DMS114 treated with DMSO at 0.1 percent for 48 hours (cell line): ENCODE measurements around the gene CDH4.

Source experiments
- DNase-seq: peaks from one replicate; lab custom pipeline; 2025; ENCODE audit not compliant: unreplicated experiment; lab: John Stamatoyannopoulos, UW

CDH4 gene

DNA sequence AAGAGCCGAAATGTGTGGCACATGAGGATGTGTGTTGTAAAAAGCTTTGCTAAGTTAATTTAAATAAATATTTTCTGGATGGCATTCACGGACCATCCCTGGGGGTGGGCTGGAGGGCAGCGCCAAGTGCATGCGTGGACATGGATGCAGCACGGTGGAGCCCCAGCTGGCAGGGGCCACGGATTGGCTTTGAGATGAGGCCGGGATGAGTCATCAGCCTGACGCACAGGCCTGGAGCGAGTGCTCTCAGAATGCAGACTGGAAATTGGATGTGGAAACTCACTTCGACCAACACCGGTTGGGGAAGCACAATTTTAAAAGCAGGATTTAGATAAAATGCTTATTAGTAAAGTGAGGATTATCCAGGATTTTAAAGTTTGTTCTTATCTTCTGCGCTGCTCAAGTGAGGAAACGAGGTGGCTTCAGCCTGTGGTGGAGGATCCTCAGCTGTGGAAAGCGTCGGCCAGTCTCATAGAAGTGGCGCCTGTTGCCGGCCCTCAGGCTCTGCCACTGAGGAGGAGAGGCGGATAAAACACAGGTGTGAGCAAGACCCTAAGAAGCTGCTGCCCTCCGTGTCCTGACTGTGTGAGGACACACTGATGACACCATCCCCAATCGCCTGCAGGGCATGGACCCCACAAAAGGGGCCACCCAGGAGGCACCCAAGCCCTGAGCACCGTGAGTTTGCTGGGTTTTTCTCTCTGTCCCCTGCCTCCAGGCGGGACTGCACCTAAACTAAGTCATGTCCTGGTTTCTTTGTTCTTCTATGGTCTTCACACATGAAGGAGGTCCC, 279.7 kb downstream of the CDH4 start:
- no peak for DNase-seq

DNA sequence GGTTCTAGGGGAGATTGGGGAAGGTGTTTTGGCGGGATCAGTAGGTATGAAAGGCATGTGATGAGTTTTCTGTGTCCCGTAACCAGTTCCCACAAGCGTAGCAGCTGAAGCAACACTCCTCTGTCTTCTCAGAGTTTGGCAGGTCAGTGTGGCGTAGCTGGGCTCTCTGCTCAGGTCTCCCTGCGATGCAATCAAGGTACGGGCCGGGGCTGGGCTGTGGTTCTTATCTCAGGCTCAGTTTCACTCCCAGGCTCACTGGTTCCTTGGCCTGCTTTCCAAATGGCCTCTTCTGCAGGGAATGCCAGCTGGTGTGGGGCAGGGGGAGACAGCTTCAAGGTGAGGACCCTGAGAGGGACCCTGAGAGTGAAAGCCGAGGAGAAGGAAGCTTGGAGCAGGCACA, 280.7 kb downstream of the CDH4 start:
- DNase-seq = no peak

- DNase-seq = no peak
Measured at GRCh38 chr20:61533231-61533631, 281.2 kb downstream of the CDH4 start.

DNA sequence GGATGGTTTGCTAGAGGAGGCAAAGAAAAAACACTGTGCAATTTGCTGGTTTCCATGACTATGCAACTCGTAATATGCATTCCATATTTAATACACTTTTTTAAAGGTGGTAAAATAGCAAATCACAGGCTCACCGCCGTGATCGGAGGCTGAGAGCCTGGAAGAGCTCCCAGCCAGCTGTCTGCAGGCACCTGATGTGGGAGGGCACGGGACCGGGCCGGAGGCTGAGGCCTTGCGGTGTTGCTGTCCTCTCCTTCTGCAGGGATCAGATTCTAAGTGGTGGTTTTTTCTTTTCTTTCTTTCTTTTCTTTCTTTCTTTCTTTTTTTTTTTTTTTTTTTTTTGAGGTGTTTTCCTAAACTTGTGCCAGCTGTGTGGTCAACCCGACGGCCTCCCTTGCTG, 282.3 kb downstream of the CDH4 start:
- no peak for DNase-seq

DNA sequence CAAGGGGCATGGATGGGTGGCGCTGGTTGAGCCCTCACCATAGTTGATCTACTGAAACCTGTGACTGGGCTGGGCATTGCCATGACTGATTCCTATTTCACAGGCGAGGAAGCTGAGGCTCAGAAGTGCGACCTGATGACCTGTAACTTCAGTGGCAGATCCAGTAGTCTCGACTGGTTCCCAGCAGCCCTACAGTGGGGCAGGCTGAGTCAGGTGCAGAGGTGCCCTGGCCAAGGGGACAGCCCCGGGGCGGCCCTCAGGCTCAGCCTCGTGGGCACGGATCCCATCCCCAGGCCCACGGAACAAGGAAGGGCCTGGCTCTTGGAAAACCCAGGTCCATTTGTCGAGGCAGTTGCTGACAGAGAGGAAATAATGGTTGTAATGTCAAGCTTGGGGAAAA, 283.0 kb downstream of the CDH4 start:
- DNase-seq = no peak

DNA sequence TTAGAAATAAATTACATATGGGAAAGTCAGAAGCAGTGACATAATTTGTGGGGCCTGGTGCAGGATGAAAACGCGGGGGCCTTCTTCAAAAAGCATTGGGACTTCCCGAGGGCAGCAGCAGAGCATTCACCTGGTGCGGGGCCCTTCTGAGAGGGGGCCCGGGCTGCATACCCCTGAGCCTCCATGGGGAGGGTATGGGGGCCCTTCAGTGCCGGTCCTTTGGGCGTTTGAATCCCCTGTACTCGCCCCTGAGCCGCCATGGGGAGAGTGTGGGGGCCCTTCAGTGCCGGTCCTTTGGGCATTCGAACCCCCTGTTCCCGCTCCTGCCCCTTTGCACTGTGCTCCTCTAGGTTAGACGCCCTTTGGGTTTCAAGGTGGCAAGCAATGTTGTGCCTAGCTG, 283.5 kb downstream of the CDH4 start:
- no peak for DNase-seq

- no peak for DNase-seq
Measured at GRCh38 chr20:61535956-61536355, 283.9 kb downstream of the CDH4 start.

DNA sequence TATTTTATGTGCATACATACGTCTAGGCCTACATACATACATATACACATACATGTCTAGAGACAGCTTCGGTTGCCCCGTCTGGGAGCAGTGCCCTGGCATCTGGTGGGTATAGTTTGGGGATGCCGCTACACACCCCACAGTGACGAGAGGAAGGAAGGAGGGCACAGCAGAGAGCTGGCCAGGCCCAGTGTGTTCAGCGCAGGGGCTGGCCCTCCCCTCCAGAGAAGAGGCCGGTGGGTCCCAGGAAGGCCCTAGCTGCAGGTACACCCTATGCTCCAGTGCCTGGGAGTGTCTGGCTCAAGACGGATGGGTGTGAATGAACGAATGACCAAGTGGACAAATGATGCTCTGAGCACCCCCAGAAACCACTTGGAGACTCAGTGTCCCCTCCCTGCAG, 284.6 kb downstream of the CDH4 start:
- no peak for DNase-seq

- no peak for DNase-seq
Measured at GRCh38 chr20:61537239-61538182, 285.4 kb downstream of the CDH4 start.

GRCh38 chr20:61538183-61538942, 286.3 kb downstream of the CDH4 start:
- DNase-seq = no peak

GRCh38 chr20:61538943-61539265, 286.8 kb downstream of the CDH4 start:
- DNase-seq = no peak

DNA sequence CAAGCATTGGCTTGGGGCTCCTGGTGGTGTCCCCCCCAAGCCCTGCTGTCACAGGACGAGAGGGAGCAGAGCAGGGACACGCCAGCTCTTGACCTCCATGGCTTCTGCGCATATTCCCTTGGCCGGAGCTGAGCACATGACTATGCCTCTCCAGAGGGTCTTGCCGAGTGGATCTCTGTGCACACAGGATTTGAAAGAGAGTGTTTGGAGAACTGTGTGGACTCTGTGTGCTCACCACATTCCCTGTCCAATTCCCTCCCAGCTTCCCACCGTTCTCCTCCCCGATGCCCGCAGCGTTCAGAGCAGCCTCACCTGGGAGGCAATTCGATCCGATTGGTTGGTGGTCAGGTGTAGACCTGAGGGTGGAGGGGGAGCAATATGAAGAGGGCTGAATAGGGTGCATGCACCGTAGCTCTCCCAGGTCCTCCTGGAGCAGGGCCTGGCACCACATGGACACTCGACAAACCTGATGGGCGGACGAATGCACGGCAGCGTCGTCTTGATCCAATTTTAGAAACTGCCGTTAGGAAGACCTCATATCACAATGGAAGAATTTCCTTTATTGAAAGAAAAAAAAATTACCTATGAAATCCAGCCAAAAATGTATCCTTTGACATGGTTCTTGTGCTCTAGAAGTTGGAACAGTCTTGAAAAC, 287.8 kb downstream of the CDH4 start:
- no peak for DNase-seq

DNA sequence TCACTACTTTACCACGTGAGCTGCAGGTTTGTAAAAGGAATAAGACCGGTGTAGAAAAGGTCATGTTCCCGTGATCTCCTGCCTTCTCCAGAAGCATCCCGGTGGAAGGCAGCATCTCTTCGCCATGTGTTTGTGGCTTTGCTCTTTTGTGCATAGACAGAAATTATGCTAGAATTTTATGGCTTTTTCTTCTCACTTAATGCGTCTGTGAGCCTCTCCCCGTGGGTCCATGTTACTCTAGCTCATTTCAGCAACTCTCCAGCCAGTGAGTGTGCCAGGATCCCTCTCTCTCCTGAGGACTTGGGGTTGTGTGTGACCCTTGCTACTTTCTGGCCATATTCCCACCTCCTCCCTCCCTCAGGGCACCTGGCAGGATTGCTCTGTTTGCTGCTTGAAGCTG, 289.5 kb downstream of the CDH4 start:
- DNase-seq = no peak

DNA sequence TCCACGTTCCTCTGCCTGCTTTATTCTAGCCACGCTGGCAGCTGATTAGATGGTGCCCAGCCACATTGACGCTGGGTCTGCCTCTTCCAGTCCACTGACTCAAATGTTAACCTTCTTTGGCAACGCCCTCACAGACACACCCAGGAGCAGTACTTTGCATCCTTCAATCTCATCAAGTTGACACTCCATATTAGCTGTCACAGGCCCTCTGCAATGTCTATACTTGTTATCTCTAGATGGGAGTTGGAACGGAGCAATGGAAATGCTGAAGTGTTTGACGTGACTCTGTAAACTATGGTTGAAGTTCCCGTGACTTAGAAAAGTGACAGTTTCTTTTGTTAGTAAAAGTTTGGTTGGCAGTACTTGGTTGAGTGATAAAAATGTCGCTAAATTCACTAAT, 291.0 kb downstream of the CDH4 start:
- DNase-seq = no peak

DNA sequence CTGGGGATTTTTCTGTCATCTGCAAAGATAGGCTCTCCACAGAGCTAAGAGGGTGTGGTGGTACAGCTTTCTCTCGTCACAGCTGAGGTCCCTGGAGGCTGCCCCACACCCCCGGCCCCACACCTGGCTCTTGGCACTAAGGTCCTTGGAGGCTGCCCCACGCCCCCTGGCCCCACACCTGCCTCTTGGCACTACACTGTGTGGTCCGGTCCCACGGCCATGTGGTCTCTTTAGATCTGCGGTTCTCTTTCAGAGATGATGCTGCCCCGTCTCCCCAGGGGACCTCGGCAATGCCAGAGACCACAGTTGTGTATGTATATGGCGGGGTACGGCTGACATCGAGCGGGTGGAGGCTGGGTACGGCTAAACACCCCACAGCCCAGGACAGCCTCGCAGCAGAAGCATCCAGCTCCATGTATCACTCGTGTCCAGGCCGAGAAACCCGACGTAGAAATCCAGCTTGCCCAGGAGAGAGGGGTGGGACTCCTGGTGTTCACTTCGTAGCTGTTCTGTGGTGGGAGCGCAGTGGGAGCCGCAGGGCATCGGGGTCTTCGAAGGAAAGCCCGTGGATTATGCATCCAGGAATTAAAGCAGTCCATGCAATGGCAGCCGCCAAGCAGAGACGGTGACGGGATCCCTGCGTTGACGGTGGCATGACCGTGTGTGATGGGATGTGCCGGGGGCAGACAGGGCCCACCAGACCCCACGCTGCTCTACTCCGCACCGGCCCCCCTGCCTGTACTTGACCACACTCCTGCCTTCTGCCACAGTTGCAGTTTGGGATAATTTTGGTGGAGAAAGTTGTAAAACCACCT, 292.1 kb downstream of the CDH4 start:
- no peak for DNase-seq

GRCh38 chr20:61544910-61545889, 293.1 kb downstream of the CDH4 start:
- no peak for DNase-seq

DNA sequence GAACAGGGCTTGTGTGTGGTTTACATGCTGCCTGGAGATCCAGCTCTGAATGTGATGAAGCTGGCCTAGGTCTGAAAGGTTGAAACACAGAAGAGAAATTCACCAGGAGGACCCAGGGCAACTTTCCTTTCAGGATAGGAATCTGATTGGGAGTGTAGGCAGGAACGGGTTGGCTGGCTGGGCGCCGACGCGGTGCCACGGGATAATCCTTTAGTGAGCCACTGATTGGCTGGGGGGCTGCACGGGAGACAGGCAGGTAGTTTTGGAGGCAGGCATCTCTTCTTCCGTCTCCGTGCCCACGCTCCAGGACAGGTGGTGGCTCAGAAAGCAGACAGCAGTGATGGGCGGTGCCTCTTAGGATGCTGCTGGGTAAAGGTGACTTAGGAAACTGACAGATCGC, 294.6 kb downstream of the CDH4 start:
- no peak for DNase-seq

DNA sequence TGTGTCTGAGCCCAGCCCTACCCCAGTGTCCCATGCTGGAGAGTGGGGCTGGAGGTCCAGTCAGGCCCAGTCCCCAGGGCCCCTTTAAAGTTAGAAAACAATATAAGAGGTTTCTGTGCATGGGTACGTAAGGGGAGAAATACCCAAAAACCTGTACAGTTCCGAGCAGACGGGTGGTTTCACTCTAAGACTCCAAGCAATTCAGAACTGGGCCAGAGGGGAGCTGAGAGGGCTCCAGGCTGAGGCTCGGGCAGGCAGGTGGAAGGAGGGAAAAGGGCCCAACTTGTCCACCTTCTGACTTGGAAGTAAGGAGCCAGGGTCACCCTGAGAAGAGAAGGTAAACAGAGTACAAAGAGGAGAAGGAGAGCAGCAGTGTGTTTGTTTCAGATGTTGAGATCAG, 296.0 kb downstream of the CDH4 start:
- no peak for DNase-seq

- DNase-seq = no peak
Measured at GRCh38 chr20:61549865-61550264, 297.8 kb downstream of the CDH4 start.
